Measurements from ENCODE around the gene ITSN2.
A peak's percentile ranks its signal among the peaks of the same experiment; 100 is the strongest.

The ITSN2 gene

DNA sequence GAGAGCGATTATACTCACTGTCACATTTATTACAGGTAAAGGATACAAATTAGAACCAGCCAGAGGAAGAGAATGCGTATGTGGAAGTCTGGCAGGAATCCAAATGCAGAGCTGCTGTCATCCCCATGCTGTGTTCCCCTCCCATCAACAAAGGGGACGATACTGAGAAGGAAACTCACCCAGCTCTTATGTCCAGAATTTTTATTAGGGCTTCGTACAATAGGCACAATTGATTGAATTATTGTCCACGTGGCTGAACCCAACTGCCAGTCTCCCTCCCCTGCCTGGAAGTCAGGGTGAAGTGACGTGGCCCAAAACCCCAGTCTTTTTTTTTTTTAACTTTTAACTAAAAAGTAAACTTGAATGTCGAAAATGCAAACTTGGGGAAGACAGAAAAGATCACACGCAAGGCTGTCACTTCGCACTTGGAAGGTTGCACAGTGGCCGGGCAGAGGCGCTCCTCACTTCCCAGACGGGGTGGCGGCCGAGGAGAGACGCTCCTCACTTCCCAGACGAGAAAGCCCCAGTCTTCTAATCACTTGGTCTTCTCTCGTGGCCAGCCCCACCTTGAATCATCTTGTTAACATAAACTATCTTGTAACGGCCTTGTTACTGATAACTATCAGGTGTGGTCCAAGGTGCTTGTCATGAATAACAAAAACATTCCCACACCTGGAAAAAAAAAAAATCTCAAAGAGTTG is 40.0 kb upstream of the ITSN2 start:
- no peak for DNase-seq (ENCODE audit: low read depth)
- no peak overlapping the region for H3K4me3 ChIP-seq (ENCODE audit: low read length)
- TF ChIP-seq, protein P1, sequence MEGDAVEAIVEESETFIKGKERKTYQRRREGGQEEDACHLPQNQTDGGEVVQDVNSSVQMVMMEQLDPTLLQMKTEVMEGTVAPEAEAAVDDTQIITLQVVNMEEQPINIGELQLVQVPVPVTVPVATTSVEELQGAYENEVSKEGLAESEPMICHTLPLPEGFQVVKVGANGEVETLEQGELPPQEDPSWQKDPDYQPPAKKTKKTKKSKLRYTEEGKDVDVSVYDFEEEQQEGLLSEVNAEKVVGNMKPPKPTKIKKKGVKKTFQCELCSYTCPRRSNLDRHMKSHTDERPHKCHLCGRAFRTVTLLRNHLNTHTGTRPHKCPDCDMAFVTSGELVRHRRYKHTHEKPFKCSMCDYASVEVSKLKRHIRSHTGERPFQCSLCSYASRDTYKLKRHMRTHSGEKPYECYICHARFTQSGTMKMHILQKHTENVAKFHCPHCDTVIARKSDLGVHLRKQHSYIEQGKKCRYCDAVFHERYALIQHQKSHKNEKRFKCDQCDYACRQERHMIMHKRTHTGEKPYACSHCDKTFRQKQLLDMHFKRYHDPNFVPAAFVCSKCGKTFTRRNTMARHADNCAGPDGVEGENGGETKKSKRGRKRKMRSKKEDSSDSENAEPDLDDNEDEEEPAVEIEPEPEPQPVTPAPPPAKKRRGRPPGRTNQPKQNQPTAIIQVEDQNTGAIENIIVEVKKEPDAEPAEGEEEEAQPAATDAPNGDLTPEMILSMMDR (conservative IDR thresholded peaks at IDR 0.05; ENCODE audit: low read length), result no peak

DNA sequence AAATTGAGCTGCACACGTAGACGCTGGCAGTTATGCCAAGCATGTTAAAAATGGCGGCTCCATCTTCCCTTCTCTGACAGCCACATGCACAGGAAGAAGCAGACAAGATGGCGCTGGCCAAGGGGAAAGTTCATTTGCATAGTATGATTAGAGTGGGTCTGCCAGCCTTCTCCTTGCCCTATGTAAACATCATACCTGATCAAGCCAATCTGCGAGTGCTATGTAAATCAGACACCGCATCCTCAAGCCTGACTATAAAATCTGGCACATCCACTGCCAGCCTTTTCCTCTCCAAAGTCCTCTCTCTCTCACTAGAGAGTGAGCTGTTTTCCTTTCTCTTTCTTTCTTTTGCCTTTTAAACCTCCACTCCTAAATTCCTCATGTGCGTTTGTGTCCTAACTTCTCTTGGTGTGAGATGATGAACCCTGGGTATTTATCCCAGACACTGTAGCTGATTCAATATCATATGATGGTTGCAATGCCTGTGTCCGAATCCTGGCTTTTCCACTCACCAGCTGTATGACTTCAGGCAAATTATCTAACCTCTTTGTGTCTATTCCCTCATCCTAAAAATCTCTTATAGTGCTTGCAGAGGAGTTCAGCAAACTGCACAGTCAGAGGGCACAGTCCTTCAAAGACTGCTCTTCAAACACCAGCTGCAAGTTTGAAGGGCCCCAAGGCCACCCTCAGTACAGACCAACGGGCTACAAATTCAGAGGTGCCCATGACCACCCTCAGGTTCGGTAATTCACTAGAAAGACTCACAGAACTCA is 39.3 kb upstream of the ITSN2 start:
- DNase-seq (ENCODE audit: low read depth), result no peak
- no peak overlapping the region for H3K4me3 ChIP-seq (ENCODE audit: low read length)
- TF ChIP-seq, protein P1 (conservative IDR thresholded peaks at IDR 0.05; ENCODE audit: low read length), result no peak

DNA sequence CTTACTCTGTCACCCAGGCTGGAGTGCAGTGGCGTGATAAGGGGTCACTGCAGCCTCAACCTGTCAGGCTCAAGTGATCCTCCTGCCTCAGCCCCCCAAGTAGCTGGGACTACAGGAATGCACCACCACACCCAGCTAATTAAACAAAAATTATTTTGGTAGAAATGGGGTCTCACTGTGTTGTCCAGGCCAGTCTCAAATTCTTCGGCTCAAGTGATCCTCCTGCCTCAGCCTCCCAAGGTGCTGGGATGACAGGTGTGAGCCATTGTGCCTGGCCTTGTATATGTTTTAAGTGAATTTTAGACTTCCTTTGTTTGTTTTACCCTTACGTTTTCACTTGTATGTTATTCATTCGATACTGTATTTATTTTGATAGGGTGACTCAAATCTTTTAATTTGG is 34.7 kb upstream of the ITSN2 start:
- TF ChIP-seq, protein P1 (conservative IDR thresholded peaks at IDR 0.05; ENCODE audit: low read length), result no peak
- H3K4me3 ChIP-seq (ENCODE audit: low read length), result no peak overlapping the region
- no peak for DNase-seq (ENCODE audit: low read depth)

DNA sequence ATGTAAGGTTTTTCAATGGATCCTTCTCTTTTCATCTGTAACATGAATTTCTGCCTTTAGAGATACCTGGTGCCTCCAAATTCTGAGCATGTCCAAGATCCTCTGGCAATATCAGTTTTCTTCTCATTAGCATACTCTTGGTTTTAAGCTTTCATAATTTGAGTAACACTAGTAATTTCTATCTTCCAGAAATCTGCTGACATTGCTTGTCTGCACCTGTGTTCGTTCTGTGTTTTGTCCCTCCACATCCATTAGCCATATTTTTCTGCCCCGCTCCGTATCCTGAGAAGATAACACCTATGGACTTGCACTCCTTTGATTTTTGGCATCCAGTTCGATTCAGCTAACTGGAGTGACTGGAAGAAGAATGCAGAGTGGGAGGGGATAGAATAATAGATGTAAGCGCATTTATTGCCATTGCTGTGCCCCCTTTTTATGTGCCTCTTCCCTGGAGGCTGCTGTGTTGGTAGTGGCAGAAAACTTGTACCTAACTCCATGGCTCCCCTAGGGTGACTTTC is 32.3 kb upstream of the ITSN2 start:
- TF ChIP-seq, protein P1 (conservative IDR thresholded peaks at IDR 0.05; ENCODE audit: low read length), result no peak
- no peak overlapping the region for H3K4me3 ChIP-seq (ENCODE audit: low read length)

DNA sequence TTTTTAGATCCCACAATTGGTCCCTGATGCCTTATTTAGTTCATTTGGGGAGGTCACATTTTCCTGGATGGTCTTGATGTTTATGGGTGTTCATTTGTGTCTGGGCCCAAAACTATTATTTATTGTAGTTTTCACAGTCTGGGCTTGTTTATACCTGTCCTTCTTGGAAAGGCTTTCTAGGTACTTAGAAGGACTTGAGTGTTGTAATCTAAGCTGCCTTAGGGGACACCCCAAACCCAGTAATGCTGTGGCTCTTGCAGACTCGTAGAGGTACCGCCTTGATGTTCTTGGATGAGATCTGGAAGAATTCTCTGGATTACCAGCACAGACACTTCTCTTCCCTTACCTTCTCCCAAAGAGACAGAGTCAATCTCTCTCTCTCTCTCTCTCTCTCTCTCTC is 25.0 kb upstream of the ITSN2 start:
- TF ChIP-seq, protein P1 (conservative IDR thresholded peaks at IDR 0.05; ENCODE audit: low read length), result no peak
- DNase-seq (ENCODE audit: low read depth), result no peak
- H3K4me3 ChIP-seq (ENCODE audit: low read length), result no peak overlapping the region

More for the DNA sequence above, 32.3 kb upstream of the ITSN2 start:
- DNase-seq (ENCODE audit: low read depth), result no peak

DNA sequence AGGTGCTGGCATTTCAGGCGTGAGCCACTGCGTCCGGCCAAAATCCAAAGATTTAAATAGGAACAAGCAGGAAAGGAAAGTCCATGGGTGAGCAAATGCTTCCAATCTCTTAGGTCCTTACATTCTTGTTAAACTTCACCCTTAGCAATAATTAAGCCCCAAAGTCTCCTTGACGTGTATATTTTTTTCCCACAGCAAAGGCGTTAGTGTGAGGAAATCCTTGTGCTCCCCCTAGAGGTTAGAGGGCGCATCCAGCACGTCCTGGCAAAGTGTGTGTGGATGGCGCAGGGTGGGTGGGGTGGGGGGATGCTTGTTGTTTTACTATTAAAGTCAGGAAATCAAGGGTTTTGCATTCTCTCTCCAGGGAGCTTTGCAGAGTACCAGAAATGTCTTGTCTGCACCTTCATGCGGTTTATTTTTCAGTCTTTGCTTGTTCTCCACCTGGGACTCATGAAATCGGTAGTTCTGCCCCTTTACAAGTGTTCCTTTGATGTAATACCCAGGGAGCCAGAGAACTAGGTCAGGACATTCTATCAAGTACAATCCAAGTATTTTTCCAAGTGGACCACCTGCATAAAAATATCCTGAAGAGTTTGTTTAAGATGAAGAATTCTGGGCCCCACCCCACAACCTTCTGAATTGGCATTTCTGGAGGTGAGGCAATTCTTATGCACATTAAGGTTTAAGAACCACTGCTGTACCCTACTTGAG is 22.2 kb upstream of the ITSN2 start:
- TF ChIP-seq, protein P1 (conservative IDR thresholded peaks at IDR 0.05; ENCODE audit: low read length), result peak; percentile 78
- H3K4me3 ChIP-seq (ENCODE audit: low read length), result no peak overlapping the region
- peak; percentile 66 for DNase-seq (ENCODE audit: low read depth)

All from AG10803 (cell line).